NOMO-1 (cell line): ENCODE results near the gene PPT1.
"Not testable (repeated sequence)": the region's sequence is repeated elsewhere in the genome, so short reads cannot be mapped to it uniquely, and the experiment has no call there.

Experiments
- DNase-seq, 2 experiments: peaks; one replicate each; lab custom pipeline; 2025; ENCODE audit not compliant: unreplicated experiment in 2 of 2; lab: John Stamatoyannopoulos, UW

Gene PPT1

GRCh38 chr1:40057310-40058030, 39.6 kb downstream of the PPT1 start:
- no peak for DNase-seq

DNA sequence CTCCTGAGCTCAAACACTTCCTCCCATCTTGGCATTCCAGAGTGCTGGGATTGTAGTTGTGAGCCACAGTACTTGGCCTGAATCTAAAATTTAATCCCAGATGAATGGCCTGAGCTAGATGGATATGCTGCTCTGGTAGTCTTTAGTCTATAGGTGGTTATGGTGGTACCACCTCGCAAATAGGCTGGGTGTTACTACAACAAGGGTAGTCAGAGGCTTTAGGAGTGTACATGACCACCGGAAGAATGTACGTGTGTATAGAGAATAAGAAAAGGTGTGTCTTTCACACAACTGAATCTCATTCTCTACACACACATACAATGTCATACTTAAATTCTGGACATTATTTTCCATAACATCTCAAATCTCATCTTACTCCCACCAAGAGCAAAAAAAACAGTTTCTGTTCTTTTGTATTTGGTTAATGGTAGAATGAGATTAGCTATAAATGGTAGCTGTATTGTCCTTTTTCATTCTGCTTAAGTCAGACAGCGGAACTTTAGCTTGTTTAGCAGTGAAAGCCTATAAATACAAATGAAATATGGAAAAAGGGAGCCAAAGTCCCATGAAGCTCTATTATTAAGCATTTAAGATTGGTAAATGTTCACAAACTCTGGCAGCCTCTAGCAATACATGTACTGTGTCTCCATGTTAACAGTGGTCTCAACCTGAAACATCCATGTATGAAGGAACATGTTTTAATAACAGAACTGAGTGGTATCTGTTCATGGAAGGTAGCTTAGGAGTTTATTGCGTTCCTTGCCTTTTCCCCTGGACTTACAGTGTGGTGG, 40.3 kb downstream of the PPT1 start:
- DNase-seq: no peak

GRCh38 chr1:40053138-40053887, 43.7 kb downstream of the PPT1 start:
- DNase-seq: no peak

GRCh38 chr1:40050863-40051262, 46.2 kb downstream of the PPT1 start:
- DNase-seq: peak; percentile 69 to 86

GRCh38 chr1:40049725-40050124, 47.3 kb downstream of the PPT1 start:
- DNase-seq: no peak

DNA sequence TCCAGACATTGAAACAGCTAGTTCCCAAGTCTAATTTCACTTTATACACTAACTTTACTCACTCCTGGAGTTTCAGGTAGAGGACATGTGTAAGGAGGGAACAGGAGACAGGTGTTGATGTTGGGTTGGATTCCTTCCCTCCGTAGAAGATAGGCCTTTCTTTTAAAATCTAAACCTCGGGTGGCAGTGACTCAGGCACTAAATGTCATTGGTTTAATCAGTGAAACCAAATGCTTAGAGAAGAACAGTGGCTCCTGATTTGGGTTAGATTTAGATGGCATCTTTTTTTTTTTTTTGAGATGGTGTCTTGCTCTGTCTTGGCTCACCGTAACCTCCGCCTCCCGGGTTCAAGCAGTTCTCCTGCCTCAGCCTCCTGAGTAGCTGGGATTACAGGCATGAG, 49.3 kb downstream of the PPT1 start:
- DNase-seq: no peak

DNA sequence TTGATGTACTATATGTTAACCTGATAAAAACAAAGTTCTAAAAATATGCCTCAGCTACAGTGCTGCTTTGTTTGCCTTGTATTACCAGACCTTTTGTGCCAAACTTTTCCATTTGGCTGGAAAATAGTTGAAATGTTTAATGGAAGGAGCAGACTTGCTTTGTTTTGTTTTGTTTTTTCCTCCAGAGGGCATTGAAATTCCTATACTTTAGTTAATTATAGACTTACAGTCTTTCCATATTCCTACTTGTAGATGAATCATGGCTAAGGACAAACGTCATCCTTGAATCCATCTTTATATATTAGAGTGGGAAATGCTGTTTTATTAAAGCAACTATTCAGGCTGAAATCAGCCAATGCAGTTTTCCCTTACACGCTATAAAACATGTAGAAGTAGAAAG, 49.8 kb downstream of the PPT1 start:
- no peak for DNase-seq

DNA sequence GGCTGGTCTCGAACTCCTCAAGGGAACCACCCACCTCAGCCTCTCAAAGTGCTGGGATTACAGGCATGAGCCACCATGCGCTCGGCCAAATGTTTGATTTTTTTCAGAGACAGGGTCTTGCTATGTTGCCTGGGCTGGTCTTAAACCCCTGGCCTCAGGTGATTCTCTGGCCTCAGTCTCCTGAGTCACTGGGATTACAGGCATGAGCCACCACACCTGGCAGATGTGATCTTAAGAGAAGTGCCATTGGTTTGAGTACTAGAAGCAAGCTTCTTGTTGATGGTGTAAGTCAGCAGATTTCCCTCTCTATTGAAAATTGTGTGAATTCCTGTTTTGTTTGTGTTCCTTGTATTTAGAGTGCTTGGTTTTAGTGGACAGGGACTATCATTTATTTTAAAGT, 51.3 kb downstream of the PPT1 start:
- no peak for DNase-seq

GRCh38 chr1:40045182-40045581, 51.9 kb downstream of the PPT1 start:
- no peak for DNase-seq

DNA sequence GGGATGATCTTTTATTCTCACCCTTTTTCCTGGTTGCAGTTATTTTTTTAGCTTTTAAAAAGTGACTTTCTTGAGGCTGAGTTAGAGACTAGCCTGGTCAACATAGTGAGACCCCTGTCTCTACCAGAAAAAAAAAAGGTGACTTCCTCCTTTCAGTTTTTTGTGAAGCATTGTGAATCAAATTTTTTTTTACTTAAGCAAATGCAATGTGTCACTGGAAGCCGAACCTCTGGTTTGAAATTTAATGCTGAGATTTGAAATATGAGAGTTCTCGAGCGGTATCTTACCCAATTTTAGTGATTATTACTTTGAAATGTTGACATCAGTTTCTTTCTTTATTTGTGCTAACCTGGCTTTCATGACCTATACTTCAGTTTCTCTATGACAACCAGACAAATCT, 52.9 kb downstream of the PPT1 start:
- DNase-seq: peak in 1 of 2 experiments; percentile 40

GRCh38 chr1:40042341-40042740, 54.7 kb downstream of the PPT1 start:
- no peak for DNase-seq

GRCh38 chr1:40041466-40041838, 55.6 kb downstream of the PPT1 start:
- DNase-seq: no peak

DNA sequence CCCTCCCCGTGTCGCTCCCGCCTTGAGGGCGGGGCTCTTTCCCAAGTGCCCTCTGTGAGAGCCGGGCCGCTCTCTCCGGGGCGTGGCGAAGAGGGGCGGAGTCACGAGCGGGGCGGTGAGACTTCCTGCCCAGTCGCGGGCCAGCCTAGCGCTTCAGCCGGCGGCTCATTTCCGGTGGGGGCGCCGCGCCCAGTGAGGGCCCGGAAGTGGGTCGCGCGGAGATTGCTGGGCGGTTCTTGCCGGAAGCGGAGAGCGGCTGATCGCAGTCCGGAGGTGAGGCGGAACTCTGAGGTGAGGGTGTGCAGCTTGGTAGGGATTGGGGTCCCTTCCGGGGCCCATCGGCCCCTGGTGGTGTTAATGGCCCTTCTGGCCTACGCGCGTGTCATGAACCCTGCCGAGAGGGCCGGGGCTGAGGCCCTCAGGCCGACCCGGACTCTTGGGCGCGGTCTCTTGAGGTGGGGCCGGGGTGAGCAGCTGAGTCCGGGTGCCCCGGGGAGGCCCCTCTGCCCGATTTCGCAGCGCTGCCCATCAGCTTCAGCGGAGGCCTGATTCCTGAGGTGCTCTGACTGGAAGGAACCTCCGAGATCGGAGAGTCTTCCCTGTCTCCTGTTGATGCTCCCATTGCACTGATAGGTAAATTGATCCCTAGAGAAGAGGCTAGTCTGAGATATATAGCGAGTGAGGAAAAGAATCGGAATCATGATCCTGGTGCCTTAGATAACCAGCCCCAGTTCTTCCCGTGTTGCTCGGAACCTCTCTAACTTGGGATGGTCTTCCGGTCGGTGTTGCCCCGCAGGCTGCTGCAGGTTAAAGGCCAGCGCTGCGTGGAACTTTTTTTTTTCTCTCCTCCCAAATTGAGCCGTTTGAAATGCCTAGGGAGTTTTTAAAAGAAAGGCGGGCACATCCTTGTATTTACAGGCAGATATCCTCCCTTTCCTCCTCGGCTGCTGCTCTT, 56.3 kb downstream of the PPT1 start, which contains the start of gene CAP1:
Gene CAP1 (plus strand): TSS at position 219 of the 955 bp plus-strand sequence. CDS start 18,618 bp downstream, outside the sequence.
- DNase-seq: peak; percentile 94 to 99

DNA sequence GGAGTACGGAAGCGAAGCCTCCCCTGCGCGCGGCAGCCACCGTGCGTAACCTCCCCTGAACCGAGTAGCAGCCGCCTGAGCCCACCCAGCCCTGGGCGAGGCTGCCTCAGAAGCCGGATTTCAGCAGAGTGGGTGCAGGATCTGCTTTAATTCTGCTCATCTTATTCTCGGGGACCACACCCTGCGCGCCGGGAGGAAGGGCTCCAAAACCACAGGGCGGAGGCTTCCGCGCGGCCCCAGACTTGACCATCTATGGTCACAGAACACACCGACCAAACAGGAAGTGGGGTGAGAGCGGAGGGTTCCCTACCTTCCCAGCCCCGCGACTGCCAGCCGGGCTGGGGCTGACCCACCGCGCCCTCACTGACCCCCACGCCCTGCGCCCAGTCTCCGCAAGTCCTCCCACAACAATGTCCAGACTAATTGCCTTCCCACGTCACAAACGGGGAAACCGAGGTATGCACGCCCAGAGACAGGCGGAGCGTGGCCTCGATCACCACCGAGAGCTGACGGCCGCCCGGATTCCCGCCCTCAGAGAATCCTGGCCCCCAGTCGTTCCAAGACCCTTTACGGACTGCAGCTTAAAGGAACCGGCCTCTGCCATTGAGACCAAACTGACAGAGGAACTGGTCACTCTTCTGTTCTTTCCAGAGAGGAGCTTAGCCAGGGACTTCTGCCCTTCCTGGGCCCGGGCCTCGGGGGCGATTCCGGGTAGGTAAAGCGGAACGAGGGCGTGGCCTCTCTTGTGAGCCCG, 57.1 kb downstream of the PPT1 start:
- peak; percentile 90 to 94 for DNase-seq

DNA sequence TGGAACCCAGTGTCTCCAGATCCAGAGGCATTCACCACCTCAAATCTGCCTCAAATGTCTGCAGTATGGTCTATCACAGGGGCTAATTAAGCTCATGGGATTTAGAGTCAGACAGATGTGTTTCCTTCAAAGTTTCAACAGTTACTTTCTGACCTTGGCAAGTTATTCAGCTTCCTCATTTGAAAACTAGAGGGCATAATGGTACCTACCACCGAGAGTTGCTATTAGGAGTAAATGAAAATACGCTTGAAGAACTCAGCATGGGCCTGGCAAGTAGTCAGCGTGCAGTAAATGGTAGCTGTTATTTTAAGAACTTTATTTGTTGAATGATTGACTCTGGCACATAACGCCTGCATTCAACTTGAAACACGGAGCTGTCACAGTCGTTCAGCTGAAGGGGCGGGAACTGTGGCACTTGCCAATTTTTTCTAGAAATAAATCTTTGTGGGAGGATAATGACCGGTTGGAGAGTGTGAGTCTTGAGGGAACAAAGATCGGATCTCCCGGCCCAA, 57.8 kb downstream of the PPT1 start:
- peak; percentile 74 to 86 for DNase-seq

GRCh38 chr1:40038697-40039096, 58.4 kb downstream of the PPT1 start:
- DNase-seq: peak; percentile 46 to 55

- not testable (repeated sequence) for DNase-seq
Observed at GRCh38 chr1:40037254-40037653, 59.8 kb downstream of the PPT1 start.

- peak; percentile 28 to 34 for DNase-seq
Observed at GRCh38 chr1:40036574-40036973, 60.5 kb downstream of the PPT1 start.

GRCh38 chr1:40034869-40035268, 62.2 kb downstream of the PPT1 start:
- peak in 1 of 2 experiments; percentile 15 for DNase-seq
